HL-60/S4 (cell line): ENCODE data around the gene TFB1M.
"Not testable (repeated sequence)": the region's sequence is repeated elsewhere in the genome, so short reads cannot be mapped to it uniquely, and the experiment has no call there.

ENCODE experiments used
- in situ Hi-C: fragments of 300-500 bp; cut with MboI; formaldehyde crosslinking; loops from 2 replicates; pipeline ENCODE4 v1.14.3; 2022; ENCODE audit warnings: low sequenced_read_pairs

The TFB1M gene

DNA sequence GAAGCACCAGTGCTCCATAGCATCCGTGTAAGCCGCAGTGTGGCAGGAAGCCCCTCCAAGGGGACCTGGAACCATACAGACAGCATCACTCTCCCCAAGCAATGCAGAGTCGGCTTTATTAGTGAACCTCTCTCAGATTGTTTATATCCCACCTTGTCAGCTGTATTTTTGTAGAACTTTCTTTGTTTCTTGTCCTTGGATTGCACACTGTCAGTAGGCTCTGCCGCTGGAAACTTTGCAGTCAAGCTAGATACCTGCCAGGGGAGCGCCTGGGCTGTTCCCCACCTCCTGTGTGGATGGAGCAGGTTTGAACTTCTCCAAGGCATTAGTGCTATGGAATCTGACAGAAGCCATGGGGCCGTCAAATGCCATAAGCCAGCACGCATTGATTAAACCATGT is 69.1 kb downstream of the TFB1M start:
- in situ Hi-C loops = no loop called here

DNA sequence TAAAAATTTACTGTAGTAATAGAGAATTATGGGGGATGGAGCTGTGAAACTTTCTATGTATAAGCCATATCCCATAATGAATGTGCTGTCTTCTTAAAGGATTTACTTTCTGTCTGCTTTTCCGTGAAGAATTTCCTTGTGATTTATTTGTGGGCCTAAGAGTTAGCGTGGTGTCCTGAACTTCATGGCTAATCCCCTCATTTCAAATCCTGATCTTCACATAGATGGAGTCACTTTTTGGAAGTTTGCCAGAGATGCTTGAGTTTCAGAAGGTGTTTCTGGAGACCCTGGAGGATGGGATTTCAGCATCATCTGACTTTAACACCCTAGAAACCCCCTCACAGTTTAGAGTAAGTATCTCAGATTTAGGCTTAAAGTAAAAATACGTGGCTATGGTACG is 69.8 kb downstream of the TFB1M start:
- in situ Hi-C loops = no loop called here

DNA sequence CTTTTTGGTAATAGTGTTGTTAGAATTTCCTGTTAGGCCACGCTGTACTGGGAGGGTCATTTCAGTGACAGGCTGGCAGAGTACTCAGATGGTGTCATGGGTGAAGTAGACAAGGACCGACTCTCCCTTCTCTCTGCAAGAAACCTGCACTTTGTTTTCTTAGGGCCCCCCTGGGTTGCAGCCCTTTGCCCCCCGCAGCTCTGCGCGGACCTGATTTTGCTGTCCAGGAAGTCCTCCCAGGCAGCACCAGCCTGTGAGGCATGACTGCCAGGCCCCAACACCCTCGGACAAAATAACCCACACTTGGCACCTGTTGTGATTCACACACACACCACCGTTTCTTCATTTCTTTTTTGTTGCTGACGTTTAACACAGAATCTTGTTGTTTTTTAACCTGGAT is 72.3 kb downstream of the TFB1M start:
- in situ Hi-C loops = no loop called here

DNA sequence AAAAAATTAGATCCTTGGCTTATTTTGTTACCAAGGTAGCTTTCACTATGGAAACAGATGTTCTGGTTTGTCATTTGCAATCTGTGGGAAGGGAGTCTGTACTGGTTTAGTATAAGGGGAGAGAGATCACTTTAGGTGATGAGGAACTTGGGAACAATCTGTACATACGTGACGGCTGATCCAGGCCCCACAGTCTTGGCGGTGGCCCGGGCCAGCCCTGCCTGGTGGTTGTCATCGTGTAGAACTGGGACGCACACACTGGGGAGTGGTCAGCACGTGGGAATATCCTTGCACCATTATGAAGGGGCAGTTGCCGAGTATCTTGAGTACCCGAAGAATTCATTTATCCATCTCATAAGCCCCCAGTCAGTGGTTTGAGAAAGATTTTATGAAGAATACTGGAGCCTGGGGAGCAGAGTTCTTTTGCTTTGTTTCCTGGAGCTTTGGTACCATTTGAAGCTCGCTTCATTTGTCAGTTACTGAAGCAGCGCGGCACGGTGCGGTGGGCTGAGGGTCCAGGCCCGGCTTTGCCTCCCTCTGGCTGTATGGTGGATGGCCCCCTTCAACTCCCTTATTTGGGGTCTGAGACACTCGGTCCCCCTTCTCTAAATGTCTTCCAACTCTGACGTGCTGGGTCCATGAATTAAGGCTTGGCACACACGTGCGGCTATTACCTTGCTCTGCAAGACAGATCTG is 73.2 kb downstream of the TFB1M start:
- in situ Hi-C loops = no loop called here

DNA sequence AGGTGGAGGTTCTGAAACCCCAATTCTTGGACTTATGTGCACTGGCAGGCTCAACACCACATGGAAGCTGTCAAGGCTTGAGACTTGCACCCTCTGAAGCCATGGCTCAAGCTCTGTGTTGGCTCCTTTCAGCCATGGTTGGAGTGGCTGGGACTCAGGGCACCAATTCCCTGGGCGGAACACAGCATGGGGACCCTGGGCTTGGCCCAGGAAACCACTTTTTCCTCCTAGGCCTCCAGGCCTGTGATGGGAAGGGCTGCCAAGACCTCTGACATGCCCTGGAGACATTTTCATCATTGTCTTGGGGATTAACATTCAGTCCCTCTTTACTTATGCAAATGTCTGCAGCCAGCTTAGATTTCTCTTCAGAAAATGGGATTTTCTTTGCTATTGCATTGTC is 76.7 kb downstream of the TFB1M start:
- in situ Hi-C loops = no loop called here

DNA sequence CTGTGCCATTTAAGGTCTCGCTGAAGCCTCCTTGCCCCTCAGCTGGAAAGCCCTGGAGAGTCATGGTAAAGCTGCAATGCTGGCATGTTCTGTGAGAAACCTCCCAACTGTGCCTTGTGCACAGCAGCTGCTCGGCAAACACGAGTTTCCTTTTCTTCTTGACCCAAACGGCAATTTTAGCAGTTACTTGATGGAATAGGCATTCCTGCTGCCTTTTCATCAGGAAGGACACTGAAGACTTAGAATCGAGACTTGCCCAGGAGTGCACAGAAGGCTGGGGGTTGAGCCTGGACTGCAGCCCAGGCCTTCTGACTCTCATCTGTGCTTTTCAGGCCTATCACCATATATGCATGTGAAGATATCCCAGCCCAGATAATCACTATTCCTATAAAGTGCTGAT is 79.2 kb downstream of the TFB1M start:
- in situ Hi-C loops = no loop called here

DNA sequence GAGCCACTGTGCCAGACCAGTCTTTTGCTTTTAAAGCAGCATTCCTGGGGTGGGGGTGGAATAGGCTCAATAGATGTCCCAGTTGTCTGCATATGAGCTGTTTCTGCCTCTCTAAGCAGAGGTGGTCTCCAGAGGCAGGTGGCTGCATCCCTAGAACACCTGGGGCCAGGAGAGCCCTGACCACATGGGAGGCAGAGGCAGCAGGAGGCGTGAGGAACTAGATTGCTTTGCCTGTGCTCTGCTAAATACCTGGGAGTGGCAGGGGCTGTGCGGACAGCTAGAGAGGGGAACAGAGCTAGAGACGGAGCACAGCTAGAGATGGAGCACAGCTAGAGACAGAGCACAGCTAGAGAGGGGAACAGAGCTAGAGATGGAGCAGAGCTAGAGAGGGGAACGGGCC is 79.6 kb downstream of the TFB1M start:
- in situ Hi-C loops = no loop called here

DNA sequence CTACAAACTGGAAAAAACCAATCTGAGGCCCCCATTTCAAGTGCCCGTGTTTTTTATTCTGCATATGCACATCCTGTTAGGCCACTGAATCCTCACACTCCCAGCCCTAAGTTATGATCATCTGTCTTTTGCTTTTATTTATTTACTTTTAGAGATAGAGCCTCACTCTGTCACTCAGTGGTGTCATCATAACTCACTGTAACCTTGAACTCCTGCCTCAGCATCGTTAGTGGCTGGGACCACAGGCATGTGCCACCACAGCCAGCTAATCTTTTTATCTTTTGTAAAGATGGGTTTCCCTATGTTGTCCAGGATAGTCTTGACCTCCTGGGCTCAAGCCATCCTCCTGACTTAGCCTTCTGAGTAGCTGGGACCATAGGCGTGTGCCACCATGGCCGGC is 80.1 kb downstream of the TFB1M start:
- in situ Hi-C loops = no loop called here

DNA sequence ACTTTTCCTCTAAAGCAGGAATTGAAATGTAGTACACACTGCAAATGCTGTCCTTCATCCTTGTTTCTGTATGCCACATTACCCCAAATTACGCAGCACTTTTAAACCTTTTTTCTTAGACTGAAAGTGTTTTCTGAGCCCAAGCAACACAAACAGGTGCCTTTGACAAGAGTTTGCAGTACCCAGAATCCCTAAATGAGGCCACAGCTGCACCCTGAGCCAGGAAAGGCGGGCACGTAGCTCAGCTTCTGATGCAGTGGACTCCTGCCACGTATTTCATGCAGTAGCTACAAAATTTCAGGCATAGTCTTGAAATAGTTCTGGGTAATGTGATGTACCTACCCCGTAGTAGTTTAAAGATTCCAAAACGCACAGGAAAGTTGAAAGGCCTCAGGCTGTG is 81.4 kb downstream of the TFB1M start:
- in situ Hi-C loops = no loop called here

DNA sequence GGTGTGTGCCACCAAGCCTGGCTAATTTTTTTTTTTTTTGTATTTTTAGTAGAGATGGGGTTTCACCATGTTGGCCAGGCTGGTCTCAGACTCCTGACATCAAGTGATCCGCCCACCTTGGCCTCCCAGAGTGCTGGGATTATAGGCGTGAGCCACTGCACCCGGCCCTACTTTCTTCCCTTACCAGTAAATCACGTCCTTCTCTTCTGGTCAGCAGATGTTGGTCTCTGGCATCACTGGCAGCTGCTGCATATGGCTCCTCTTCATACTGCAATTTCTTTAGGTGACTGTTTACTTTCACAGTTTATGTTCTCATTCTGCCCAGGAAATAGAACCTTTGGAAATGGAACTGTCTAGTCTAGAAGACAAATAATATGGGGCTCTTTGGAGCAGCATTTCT is 83.3 kb downstream of the TFB1M start:
- in situ Hi-C loops = not testable (repeated sequence)

DNA sequence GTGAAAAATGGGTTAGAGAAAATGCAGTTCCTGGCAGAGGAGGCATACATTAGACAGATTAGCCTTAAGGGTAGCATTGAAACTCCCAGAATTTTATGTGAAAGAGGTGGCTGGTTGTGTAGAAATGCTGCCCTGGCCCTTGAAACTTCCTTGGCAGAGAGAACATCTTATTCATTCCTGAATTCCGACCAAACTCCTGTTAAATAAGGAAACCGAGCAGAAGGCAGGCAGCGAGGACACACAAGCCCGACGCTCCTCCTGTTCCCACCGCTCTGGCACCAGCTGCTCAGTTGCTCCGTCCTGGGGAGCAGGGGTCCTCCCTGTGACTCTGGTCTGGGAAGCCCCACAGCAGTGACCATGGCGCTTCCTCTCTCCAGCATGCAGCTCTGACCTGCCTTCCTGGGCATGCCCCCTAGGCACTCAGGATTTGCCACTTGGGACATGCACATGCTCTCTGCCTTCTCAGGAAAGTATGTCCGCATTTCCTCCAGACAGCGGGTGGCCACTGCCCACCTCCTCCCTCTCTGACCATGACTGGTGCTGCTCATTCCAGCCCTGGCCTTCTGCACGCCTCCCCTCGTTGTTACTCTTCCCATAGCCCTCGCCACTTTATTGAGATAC is 85.6 kb downstream of the TFB1M start:
- in situ Hi-C loops = no loop called here

DNA sequence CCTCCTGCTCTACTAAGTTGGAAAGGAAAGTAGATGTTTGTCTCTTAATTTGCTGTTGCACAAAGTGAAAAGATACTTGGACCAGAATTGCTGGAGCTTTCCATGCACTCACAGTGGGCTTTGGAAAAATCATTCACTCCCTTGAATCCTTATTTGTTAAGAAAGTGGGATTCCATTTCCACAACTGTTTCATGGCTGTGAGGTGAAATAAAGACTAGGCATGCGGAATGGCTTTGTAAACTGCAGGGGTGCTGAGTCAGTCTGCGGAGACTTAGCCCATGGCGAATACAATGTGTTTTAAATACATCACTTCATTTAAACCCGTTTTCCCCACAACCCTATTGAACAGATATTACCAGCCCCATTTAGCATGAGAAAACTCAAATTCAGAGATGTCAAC is 87.2 kb downstream of the TFB1M start:
- in situ Hi-C loops = no loop called here

DNA sequence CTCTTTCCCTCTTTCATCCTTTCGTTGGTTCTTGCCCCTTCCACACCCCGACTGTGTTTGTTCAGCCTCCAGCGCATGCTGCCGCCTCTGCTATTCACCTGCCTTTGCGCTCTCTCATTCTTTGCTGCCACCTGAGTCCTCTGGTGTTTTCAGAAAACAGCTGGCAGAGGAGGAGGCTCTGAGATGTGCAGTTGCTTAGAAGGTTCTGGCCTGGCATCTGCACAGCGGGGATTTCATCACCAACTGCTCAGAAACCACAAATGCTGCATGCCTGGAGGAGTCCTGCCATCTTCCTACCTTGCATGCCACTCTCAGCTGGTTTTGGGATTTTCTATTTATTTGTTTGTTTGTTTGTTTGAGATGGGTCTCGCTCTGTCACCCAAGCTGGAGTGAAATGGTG is 89.7 kb downstream of the TFB1M start:
- in situ Hi-C loops = no loop called here

DNA sequence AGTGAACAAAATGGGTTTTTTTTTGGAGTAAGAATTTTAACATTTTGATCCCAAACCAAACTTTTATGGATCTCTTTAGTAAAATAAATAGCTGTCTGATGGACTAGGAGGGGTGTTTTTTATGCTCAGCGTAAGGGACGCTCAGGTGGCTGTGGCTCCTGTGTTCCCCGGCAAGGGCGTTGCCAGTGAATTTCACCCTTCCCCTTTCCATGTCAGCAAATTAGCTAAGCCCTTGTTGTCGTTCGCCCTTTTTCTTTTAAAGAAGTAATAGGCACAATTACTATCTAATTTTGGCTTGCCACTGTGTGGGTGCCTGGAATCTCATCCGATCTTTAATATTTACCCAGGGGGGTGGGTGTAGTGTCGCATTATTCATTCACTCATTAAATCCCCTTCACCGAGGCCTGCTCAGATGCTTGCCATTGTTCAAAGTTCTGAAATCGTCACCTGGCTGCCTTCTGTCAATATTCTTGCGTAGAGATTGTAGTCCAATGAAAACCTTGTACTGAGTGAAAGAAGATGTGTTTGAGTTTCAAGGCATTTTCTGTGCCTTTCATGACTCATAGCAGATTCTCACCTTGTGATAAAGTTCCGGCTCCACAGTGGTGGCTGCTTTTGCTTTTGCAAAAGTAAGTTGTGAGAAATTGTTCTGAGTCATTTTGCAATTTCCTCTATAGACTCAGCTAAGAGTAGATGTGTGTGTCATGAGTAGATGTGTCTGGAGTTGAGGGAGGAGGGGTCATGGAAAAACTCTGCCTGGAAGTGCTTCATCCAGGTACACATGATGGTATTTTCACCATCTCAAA is 90.4 kb downstream of the TFB1M start:
- in situ Hi-C loops = no loop called here

DNA sequence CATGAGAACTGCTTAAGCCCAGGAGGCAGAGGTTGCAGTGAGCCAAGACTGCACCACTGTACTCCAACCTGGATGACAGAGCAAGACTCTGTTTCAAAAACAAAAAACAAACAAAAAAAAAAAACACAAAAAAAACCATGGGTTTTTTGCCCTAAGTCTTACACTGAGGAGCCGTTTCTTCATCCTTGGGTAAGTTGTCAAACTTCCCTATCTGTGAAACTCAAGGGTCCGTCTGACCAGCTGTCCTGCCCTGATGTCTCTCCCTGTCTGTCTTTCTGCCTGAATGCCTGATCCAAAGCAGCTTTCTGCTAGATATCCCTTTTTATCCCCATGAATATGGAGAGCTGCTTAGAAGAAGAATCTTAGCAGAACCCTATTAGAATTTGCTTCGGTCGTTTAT is 91.8 kb downstream of the TFB1M start:
- in situ Hi-C loops = no loop called here

DNA sequence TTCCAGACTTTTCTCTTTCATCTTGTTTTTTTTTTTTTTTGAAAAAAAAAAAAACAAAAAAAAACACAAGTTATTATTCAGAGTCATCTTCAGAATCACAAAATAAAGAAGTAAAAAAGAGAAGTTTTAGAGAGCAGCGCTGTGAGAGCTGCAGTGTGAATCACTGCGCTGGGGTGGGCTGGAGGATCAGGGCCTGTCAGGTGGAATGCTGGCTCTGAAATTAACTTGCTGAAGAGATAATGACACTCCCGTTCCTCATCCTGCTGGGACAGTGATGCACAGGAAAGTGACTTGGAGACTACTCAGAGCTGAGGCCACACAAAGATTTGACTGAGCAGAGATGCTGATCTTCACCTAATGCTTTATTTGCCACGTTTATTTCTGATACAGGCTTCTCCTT is 93.2 kb downstream of the TFB1M start:
- in situ Hi-C loops = no loop called here

DNA sequence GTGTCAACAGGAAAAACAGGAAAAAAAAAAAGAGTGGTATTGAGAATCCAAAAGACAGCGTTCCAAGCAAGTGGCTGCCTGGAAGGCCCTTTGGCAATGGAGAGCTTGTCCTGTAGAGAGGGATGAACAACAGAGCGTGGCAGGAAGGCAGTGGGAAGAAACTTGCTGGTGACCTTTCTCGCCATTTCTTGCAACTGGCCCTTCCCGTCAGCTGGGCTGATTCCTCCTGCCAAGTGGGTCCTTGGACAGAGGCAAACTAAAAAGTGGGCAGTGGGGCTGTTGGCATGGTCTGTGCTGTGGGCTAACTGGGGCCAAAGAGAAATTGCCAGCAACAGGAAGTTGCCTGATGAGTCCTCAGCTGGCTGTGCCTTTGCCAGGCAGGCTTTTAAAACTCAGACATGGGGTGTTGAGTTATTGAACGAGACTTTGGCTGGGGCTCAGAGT is 94.4 kb downstream of the TFB1M start:
- in situ Hi-C loops = no loop called here

DNA sequence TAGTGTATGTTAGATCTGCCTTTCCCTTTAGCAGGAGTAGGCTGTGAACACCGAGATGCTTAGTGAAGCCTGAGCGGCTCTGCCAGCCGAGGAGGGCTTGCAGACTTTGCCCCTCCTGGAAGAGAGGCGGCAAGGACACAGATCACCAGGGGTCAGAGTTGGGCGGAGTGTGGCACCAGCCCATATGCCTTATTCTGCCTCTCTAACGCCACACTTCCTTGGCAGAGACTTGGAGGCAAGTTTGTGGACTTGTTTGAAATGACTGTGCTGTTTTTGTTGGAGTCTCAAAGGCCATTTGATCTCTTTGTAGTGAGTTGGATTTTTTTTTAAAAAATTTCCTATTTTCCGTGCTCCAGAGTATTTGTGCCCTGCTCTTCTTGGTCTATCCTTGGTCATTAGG is 95.0 kb downstream of the TFB1M start:
- in situ Hi-C loops = no loop called here

DNA sequence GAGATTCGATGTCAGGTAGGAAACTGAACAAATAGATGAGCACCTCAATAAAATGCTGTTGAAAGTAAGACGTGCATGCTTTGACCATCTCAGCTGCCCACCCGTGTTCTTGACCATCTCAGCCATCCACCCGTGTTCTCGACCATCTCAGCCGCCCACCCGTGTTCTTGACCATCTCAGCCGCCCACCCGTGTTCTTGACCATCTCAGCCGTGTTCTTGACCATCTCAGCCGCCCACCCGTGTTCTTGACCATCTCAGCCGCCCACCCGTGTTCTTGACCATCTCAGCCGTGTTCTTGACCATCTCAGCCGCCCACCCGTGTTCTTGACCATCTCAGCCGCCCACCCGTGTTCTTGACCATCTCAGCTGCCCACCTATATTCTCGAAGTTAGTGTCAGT is 95.6 kb downstream of the TFB1M start:
- in situ Hi-C loops = not testable (repeated sequence)

DNA sequence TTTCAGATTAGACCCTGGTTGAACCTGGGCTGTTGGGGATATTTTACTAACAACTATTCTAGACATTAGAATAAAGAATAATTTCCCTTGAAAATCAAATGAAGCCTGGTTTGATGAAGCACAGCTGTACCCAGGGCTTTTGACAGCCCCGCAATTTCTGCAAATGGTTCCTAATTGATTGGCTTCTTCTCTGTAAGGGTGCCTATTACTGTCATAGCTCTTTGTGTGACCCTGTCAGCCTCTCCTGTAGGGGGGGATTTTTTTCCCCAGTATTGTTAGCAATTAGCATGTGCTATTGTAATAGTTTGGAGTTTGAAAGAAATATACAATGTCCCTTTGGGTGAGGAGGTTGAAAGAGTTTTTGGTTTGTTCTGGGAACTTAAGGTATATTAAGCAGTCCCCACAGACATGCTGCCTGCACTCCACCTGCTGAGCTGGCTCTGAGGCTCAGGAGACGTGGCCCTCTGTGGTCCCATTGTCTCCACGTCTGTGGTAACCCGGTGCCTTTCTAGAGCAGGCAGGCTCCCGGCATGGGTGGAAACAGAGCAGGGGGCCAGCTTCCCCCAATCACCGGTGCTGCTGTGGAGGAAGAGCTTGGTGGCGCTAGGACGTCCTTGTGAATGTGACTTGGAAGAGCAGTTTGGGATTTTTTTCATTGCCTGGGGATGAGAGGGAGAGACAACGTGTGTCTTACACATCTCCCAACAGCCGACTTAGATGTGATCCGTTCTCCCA is 97.8 kb downstream of the TFB1M start:
- in situ Hi-C loops = no loop called here

DNA sequence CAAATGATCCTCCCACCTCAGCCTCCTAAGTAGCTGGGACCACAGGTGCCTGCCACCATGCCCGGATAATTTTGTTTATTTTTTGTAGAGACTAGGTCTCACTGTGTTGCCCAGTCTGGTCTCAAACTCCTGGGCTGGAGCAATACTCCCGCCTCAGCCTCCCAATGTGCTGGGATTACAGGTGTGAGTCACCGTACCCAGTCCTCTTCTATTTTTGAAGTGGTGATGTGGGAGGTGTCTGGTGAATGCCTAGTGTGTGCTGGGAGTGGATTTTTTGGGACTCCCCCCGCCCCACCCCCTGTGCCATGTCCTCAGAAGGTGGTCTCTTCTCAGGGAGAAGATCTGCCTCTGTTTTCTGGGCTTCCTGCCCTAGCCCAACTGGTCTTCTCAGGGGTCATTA is 98.4 kb downstream of the TFB1M start:
- in situ Hi-C loops = no loop called here
